Neuronal stem cell (in vitro differentiated cells): ENCODE measurements around the gene ASCC2. TPM values are rescaled to one million over a fixed set of nuclear protein-coding genes. Genes with fewer than 3 reads are reported as not detected.

Source experiments
- DNase-seq: peaks from one replicate; pipeline ENCODE4 v3.0.0-alpha.2; 2013; ENCODE audit warnings: low spot score
- H2AFZ ChIP-seq: one replicate; pipeline ENCODE4 v1.6.1; 2013; ENCODE audit warnings: mild to moderate bottlenecking, low read length, inconsistent platforms
- H2AK5ac ChIP-seq: 2 replicates; pipeline ENCODE4 v1.6.1; 2013; ENCODE audit warnings: low read depth, mild to moderate bottlenecking, inconsistent platforms, low read length, moderate library complexity, mixed read lengths
- H2BK120ac ChIP-seq: 2 replicates; pipeline ENCODE4 v1.6.1; 2013; ENCODE audit warnings: low read depth, mild to moderate bottlenecking, inconsistent platforms, low read length, moderate library complexity, mixed read lengths
- H2BK12ac ChIP-seq: one replicate; pipeline ENCODE4 v1.6.1; 2013; ENCODE audit warnings: low read length, inconsistent platforms
- H2BK15ac ChIP-seq: 2 replicates; pipeline ENCODE4 v1.6.1; 2013; ENCODE audit warnings: mild to moderate bottlenecking, low read length, inconsistent platforms, mixed read lengths
- H2BK5ac ChIP-seq: one replicate; pipeline ENCODE4 v1.6.1; 2013; ENCODE audit warnings: inconsistent platforms, mild to moderate bottlenecking, low read length, moderate library complexity
- H3K14ac ChIP-seq: one replicate; pipeline ENCODE4 v1.6.1; 2013; ENCODE audit warnings: low read length, inconsistent platforms
- H3K18ac ChIP-seq: 2 replicates; pipeline ENCODE4 v1.6.1; 2013; ENCODE audit warnings: low read length, inconsistent platforms
- H3K23ac ChIP-seq: 2 replicates; pipeline ENCODE4 v1.6.1; 2013; ENCODE audit warnings: low read depth, mild to moderate bottlenecking, mixed read lengths, low read length, inconsistent platforms; ENCODE audit not compliant: poor library complexity
- H3K27ac ChIP-seq: replicated peaks from 3 replicates; pipeline ENCODE4 v1.5.1; 2013; ENCODE audit warnings: low read length, inconsistent platforms
- H3K27me3 ChIP-seq, 3 experiments: 2 replicates each; pipeline ENCODE4 v1.6.1; 2013; ENCODE audit warnings: low read length in 3 of 3, mild to moderate bottlenecking in 2 of 3, inconsistent platforms in 1 of 3, low read depth in 1 of 3, mixed read lengths in 1 of 3, moderate library complexity in 1 of 3; ENCODE audit not compliant: control insufficient read depth in 3 of 3, insufficient read depth in 3 of 3
- H3K36me3 ChIP-seq, 2 donors: replicated peaks in 1 of 2; 2 replicates each; pipeline ENCODE4 v1.6.1; 2013; ENCODE audit warnings: low read length in 2 of 2; ENCODE audit not compliant: control insufficient read depth in 2 of 2, insufficient read depth in 2 of 2
- H3K4ac ChIP-seq: 2 replicates; pipeline ENCODE4 v1.6.1; 2013; ENCODE audit warnings: inconsistent platforms, mild to moderate bottlenecking, low read length, moderate library complexity
- H3K4me1 ChIP-seq, 2 donors: 1 replicate in 1 of 2; 2 replicates in 1 of 2; pipeline ENCODE4 v1.6.1; 2013; ENCODE audit warnings: low read length in 2 of 2, low read depth in 1 of 2; ENCODE audit not compliant: control insufficient read depth in 2 of 2, insufficient read depth in 1 of 2
- H3K4me2 ChIP-seq: one replicate; pipeline ENCODE4 v1.6.1; 2013; ENCODE audit warnings: mild to moderate bottlenecking, low read length, inconsistent platforms; ENCODE audit not compliant: insufficient read depth, poor library complexity, severe bottlenecking
- H3K4me3 ChIP-seq, 2 donors: 2 replicates each; pipeline ENCODE4 v1.5.1; 2013; ENCODE audit warnings: low read length in 2 of 2, mild to moderate bottlenecking in 2 of 2, inconsistent platforms in 1 of 2, moderate library complexity in 1 of 2
- H3K79me1 ChIP-seq: one replicate; pipeline ENCODE4 v1.6.1; 2013; ENCODE audit warnings: low read depth, mild to moderate bottlenecking, inconsistent platforms, low read length, moderate library complexity
- H3K9ac ChIP-seq: one replicate; pipeline ENCODE4 v1.6.1; 2013; ENCODE audit warnings: mild to moderate bottlenecking, low read depth, low read length, inconsistent platforms; ENCODE audit not compliant: poor library complexity
- H3K9me3 ChIP-seq, 2 donors: replicated peaks in 1 of 2; 2 replicates each; pipeline versions ENCODE3 to v1.6.1; 2013; ENCODE audit warnings: low read length in 2 of 2, mild to moderate bottlenecking in 2 of 2, inconsistent platforms in 1 of 2, low read depth in 1 of 2, mixed read lengths in 1 of 2, moderate library complexity in 1 of 2; ENCODE audit not compliant: control insufficient read depth in 2 of 2, insufficient read depth in 1 of 2
- H4K8ac ChIP-seq: one replicate; pipeline ENCODE4 v1.6.1; 2013; ENCODE audit warnings: low read depth, mild to moderate bottlenecking, inconsistent platforms, low read length, moderate library complexity
- H4K91ac ChIP-seq: one replicate; pipeline ENCODE4 v1.6.1; 2013; ENCODE audit warnings: low read length, low read depth, mild to moderate bottlenecking, inconsistent platforms; ENCODE audit not compliant: poor library complexity
- WGBS, 2 donors: extraction: QIAGEN DNeasy Blood & Tissue Kit; methylation state at CpG; one replicate each; pipeline ENCODE4 v1.1.7; 2013; ENCODE audit warnings: missing lambda C conversion rate in 2 of 2, mixed read lengths in 1 of 2; ENCODE audit not compliant: insufficient read length in 2 of 2, insufficient replicate concordance in 1 of 2; ENCODE audit errors: extremely low coverage in 2 of 2; 5-methylcytosine and 5-hydroxymethylcytosine counted together
- small RNA-seq: library from polyadenylated mRNA; stranded (forward); fragments of <200 nt; extraction: miRNeasy Mini kit (QIAGEN cat#:217004); gene quantifications from one replicate; pipeline ENCODE3, GENCODE V24; 2013; ENCODE audit not compliant: insufficient read depth

ASCC2 gene

DNA sequence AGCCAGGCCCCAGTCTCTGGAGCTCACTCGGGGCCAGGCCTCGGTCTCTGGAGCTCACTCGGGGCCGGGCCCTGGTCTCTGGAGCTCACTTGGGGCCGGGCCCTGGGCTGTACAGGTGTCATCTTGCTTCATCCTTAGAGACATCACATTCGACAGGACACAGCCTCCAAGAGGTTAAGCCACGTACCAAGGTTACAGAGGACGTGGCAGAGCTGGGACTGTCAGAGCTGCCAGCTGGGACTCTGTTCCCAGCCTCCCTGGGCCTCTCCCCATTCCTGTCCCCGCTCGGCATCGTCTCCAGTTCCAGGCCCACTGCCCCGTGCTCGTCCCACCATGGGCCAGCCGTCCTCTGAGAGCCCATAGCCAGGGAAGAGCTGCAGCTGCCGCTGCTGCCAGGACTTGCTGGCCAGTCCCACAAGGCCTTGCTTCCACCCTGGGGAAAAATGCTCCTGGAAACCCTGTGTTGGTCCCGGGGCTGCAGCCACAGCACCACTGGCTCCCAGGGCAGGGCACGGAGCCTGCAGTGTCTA is 98.7 kb downstream of the ASCC2 start:
- H3K9ac ChIP-seq: peak overlapping the region; percentile 4
- H2AFZ ChIP-seq: no peak overlapping the region
- no peak overlapping the region for H3K27ac ChIP-seq
- H3K23ac ChIP-seq: peak overlapping the region; percentile 31
- no peak overlapping the region for H2BK120ac ChIP-seq
- H2AK5ac ChIP-seq: no peak overlapping the region
- no peaks in the 10 kb centered on the region for H3K79me1 ChIP-seq
- no peak overlapping the region for H3K4me3 ChIP-seq
- no peaks in the 10 kb centered on the region for H3K9me3 ChIP-seq
- peak overlapping the region; percentile 98 for H3K14ac ChIP-seq
- no peak overlapping the region for H3K4ac ChIP-seq
- no peak overlapping the region for H2BK12ac ChIP-seq
- peaks cover 0 to 2% of the 10 kb centered on the region in 2 donors for H3K36me3 ChIP-seq
- no peak overlapping the region for H3K18ac ChIP-seq
- no peaks in the 10 kb centered on the region for H3K27me3 ChIP-seq
- no peak overlapping the region for H2BK15ac ChIP-seq
- no peak overlapping the region for H4K91ac ChIP-seq
- H4K8ac ChIP-seq: no peak overlapping the region
- no peak for DNase-seq
- H3K4me1 ChIP-seq: peaks cover 0 to 9% of the 10 kb centered on the region in 2 donors
- H2BK5ac ChIP-seq: peak overlapping the region; percentile 24
- no CpG with 5 or more reads among the region's 17 CpGs for WGBS, 2 donors
- H3K4me2 ChIP-seq: no peak overlapping the region

Small RNA genes lying within 50 kb of the gene (small RNA-seq; reads per million reads assigned to genes)
- gene RF00019: not detected
